ENCODE measurements around the gene SVEP1.

SVEP1 gene

DNA sequence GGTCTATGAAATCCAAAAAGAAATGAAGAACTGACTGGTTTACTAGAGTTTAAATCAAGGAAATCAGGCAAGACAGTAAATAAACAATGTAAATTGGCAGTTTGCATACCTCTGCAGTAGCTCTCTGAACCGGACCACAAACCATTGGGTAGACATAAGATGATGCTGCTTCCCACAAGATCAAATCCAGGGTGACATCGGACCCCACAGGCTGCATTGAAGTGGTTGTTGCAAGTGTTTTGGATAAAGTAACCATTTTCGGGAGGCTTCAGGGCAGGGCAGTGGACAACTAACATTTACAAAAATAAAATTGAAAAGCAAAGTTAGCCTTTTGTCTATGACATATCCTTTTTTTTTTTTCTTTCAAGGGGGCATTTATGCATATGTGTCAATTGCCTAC, 66.7 kb downstream of the SVEP1 start:
- ChIA-PET POLR2A (no interaction called here), CTCF (interaction anchor here (1.2 kb wide), 1 partner anchor 60 kb away, joined by 3 read pairs; no protein-coding TSS in a partner anchor)
- peaks cover 0 to 5% (median 0%) of the 10 kb centered on the region in 5 experiments for H3K27me3 ChIP-seq (replicated peaks in 2 of 5; ENCODE audit: control insufficient read depth in 4 of 5, insufficient read depth in 5 of 5, low read length in 4 of 5)
- no peaks in the 10 kb centered on the region for H3K36me3 ChIP-seq (ENCODE audit: control insufficient read depth in 4 of 4, insufficient read depth in 4 of 4, low read length in 3 of 4)
- no peaks in the 10 kb centered on the region for H3K4me1 ChIP-seq (ENCODE audit: control extremely low read depth in 1 of 4, control insufficient read depth in 4 of 4, insufficient read depth in 4 of 4, low read length in 3 of 4)
- no peak for DNase-seq
- H3K27ac ChIP-seq (ENCODE audit: insufficient read depth in 1 of 2, low read depth in 1 of 2, low read length in 2 of 2, poor library complexity in 1 of 2, severe bottlenecking in 2 of 2), result no peak overlapping the region
- H3K4me3 ChIP-seq (ENCODE audit: control insufficient read depth in 1 of 7, extremely low read depth in 1 of 7, insufficient read depth in 4 of 7, low read depth in 2 of 7, low read length in 6 of 7), result no peak overlapping the region
- peaks cover 0 to 2% (median 0%) of the 10 kb centered on the region in 5 experiments for H3K9me3 ChIP-seq (ENCODE audit: control extremely low read depth in 1 of 5, control insufficient read depth in 4 of 5, insufficient read depth in 2 of 5, low read depth in 1 of 5, low read length in 4 of 5)
- no CpG with 5 or more reads among the region's 3 CpGs for WGBS (ENCODE audit: insufficient coverage)

DNA sequence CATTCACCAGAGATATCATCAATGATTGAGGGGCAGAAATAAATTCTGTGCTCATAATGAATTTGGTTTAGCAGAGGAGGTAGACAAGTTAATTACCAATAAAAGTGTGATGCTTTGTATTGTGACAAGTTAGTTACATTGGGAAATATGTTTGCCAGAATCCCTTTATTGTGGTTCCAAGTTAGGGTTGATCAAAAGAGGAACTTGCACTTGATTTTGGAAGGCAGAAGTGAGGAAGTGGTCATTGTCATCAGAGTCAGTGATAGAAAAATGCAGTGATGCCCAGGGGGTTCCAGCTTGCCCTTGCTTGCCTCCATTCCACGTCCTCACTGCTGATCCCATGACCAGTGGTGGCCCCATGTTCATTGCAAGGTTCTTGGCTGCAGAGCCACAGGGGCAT, 69.7 kb downstream of the SVEP1 start:
- Histone ChIP-seq H3K27me3 (replicated peaks in 2 of 5; ENCODE audit: control insufficient read depth in 4 of 5, insufficient read depth in 5 of 5, low read length in 4 of 5) (peaks cover 0 to 5% (median 0%) of the 10 kb centered on the region in 5 experiments), H3K36me3 (ENCODE audit: control insufficient read depth in 4 of 4, insufficient read depth in 4 of 4, low read length in 3 of 4) (no peaks in the 10 kb centered on the region), H3K4me3 (ENCODE audit: control insufficient read depth in 1 of 7, extremely low read depth in 1 of 7, insufficient read depth in 4 of 7, low read depth in 2 of 7, low read length in 6 of 7) (no peak overlapping the region), H3K9me3 (ENCODE audit: control extremely low read depth in 1 of 5, control insufficient read depth in 4 of 5, insufficient read depth in 2 of 5, low read depth in 1 of 5, low read length in 4 of 5) (peaks cover 0 to 2% (median 0%) of the 10 kb centered on the region in 5 experiments), H3K27ac (ENCODE audit: insufficient read depth in 1 of 2, low read depth in 1 of 2, low read length in 2 of 2, poor library complexity in 1 of 2, severe bottlenecking in 2 of 2) (no peak overlapping the region), H3K4me1 (ENCODE audit: control extremely low read depth in 1 of 4, control insufficient read depth in 4 of 4, insufficient read depth in 4 of 4, low read length in 3 of 4) (no peaks in the 10 kb centered on the region)
- CTCF ChIA-PET, result no interaction called here
- POLR2A ChIA-PET, result no interaction called here
- peak in 2 of 3 donors; percentile 41 to 51 for DNase-seq
- WGBS (ENCODE audit: insufficient coverage), result 80% methylated on average over 1 of the region's 1 CpG

DNA sequence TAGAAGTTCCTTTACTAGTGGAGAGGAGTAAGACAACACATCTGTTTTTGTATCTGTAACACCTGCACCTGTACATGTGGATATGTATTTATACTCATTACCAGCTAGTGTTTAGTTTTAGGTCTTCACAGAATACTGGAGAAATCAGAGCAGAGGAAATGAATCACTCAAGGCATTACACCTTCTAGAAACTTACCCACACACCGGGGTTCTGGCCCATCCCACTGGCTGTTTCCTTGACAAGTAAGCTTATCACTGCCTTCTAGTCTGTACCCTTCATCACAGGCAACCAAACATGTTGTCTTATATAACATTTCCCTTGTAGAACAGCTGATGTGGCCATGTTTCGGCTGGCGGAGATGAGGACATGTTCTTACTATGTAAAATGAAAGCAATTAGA, 76.7 kb downstream of the SVEP1 start:
- no peak overlapping the region for H3K27ac ChIP-seq (ENCODE audit: insufficient read depth in 1 of 2, low read depth in 1 of 2, low read length in 2 of 2, poor library complexity in 1 of 2, severe bottlenecking in 2 of 2)
- H3K4me1 ChIP-seq (ENCODE audit: control extremely low read depth in 1 of 4, control insufficient read depth in 4 of 4, insufficient read depth in 4 of 4, low read length in 3 of 4), result no peaks in the 10 kb centered on the region
- no peaks in the 10 kb centered on the region for H3K27me3 ChIP-seq (replicated peaks in 2 of 5; ENCODE audit: control insufficient read depth in 4 of 5, insufficient read depth in 5 of 5, low read length in 4 of 5)
- H3K36me3 ChIP-seq (ENCODE audit: control insufficient read depth in 4 of 4, insufficient read depth in 4 of 4, low read length in 3 of 4), result no peaks in the 10 kb centered on the region
- WGBS (ENCODE audit: insufficient coverage), result 80% methylated on average over 1 of the region's 3 CpGs
- ChIA-PET CTCF (no interaction called here), POLR2A (no interaction called here)
- no peak for DNase-seq
- no peak overlapping the region for H3K4me3 ChIP-seq (ENCODE audit: control insufficient read depth in 1 of 7, extremely low read depth in 1 of 7, insufficient read depth in 4 of 7, low read depth in 2 of 7, low read length in 6 of 7)
- H3K9me3 ChIP-seq (ENCODE audit: control extremely low read depth in 1 of 5, control insufficient read depth in 4 of 5, insufficient read depth in 2 of 5, low read depth in 1 of 5, low read length in 4 of 5), result peaks cover 0 to 2% (median 0%) of the 10 kb centered on the region in 5 experiments

DNA sequence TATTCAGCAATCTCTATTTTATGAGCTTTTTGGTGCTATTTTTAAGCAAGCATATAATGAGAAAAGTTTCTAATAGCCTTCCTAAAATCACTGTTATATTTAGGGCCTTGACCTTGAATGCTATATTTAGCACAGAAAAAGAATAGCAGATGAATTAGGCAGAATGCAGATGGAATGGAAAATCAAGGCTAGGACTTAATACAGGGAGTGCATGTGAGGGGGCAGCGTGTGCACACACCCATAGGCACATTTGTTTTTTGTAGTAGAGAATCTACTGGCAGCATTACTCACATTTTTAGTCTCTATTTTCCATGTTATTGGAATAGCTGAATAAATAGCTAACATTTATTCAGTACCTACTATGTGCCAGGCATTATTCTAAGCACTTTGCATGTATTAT, 79.9 kb downstream of the SVEP1 start:
- ChIA-PET POLR2A (no interaction called here), CTCF (no interaction called here)
- no peak for DNase-seq
- H3K36me3 ChIP-seq (ENCODE audit: control insufficient read depth in 4 of 4, insufficient read depth in 4 of 4, low read length in 3 of 4), result no peaks in the 10 kb centered on the region
- H3K27me3 ChIP-seq (replicated peaks in 2 of 5; ENCODE audit: control insufficient read depth in 4 of 5, insufficient read depth in 5 of 5, low read length in 4 of 5), result no peaks in the 10 kb centered on the region
- peaks cover 0 to 2% (median 0%) of the 10 kb centered on the region in 5 experiments for H3K9me3 ChIP-seq (ENCODE audit: control extremely low read depth in 1 of 5, control insufficient read depth in 4 of 5, insufficient read depth in 2 of 5, low read depth in 1 of 5, low read length in 4 of 5)
- no peak overlapping the region for H3K4me3 ChIP-seq (ENCODE audit: control insufficient read depth in 1 of 7, extremely low read depth in 1 of 7, insufficient read depth in 4 of 7, low read depth in 2 of 7, low read length in 6 of 7)
- no peaks in the 10 kb centered on the region for H3K4me1 ChIP-seq (ENCODE audit: control extremely low read depth in 1 of 4, control insufficient read depth in 4 of 4, insufficient read depth in 4 of 4, low read length in 3 of 4)
- H3K27ac ChIP-seq (ENCODE audit: insufficient read depth in 1 of 2, low read depth in 1 of 2, low read length in 2 of 2, poor library complexity in 1 of 2, severe bottlenecking in 2 of 2), result no peak overlapping the region
- WGBS (ENCODE audit: insufficient coverage), result no CpG with 5 or more reads among the region's 1 CpG

DNA sequence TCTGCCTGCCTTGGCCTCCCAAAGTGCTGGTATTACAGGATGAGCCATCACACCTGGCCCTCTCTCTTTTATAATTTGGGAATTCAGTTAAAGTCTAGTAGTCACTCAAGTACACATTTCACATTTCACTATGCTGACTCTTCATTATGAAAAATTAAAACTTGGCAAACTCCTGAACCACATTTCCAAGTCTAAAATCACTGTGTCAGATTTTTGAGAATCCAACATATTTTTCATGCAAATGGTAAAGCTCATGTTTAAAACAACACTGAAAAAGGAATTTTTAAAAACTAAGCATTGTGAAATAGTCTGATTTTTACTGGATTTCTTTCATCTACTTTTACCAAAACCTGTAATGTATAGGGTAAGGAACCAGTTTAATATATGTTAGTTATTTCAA, 92.3 kb downstream of the SVEP1 start:
- Histone ChIP-seq H3K36me3 (ENCODE audit: control insufficient read depth in 4 of 4, insufficient read depth in 4 of 4, low read length in 3 of 4) (no peaks in the 10 kb centered on the region), H3K27ac (ENCODE audit: insufficient read depth in 1 of 2, low read depth in 1 of 2, low read length in 2 of 2, poor library complexity in 1 of 2, severe bottlenecking in 2 of 2) (no peak overlapping the region), H3K9me3 (ENCODE audit: control extremely low read depth in 1 of 5, control insufficient read depth in 4 of 5, insufficient read depth in 2 of 5, low read depth in 1 of 5, low read length in 4 of 5) (peaks cover 0 to 4% (median 0%) of the 10 kb centered on the region in 5 experiments), H3K4me3 (ENCODE audit: control insufficient read depth in 1 of 7, extremely low read depth in 1 of 7, insufficient read depth in 4 of 7, low read depth in 2 of 7, low read length in 6 of 7) (no peak overlapping the region), H3K27me3 (replicated peaks in 2 of 5; ENCODE audit: control insufficient read depth in 4 of 5, insufficient read depth in 5 of 5, low read length in 4 of 5) (peaks cover 0 to 3% (median 2%) of the 10 kb centered on the region in 5 experiments), H3K4me1 (ENCODE audit: control extremely low read depth in 1 of 4, control insufficient read depth in 4 of 4, insufficient read depth in 4 of 4, low read length in 3 of 4) (no peaks in the 10 kb centered on the region)
- POLR2A ChIA-PET, result no interaction called here
- CTCF ChIA-PET, result no interaction called here
- no peak for DNase-seq

DNA sequence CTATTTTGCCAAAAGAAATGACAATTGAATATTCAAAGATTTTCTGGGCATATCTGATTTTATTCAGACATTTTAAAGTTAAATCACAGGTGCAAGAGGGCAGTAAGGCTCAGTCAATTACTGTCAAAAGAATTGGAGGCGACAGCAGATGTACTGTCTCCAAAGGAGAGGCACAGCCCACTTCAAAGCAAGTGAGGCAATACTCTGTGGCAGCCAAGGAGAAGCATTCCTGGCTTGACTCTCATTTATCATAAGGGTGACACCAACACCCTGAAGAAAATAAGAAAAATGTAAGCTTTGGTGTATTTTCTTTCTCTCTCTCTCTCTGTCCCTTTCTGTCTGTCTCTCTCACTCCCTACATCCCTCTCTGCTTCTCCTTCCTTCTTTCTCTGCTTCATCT, 93.3 kb downstream of the SVEP1 start:
- ChIA-PET POLR2A (no interaction called here), CTCF (no interaction called here)
- H3K9me3 ChIP-seq (ENCODE audit: control extremely low read depth in 1 of 5, control insufficient read depth in 4 of 5, insufficient read depth in 2 of 5, low read depth in 1 of 5, low read length in 4 of 5), result peaks cover 0 to 4% (median 0%) of the 10 kb centered on the region in 5 experiments
- WGBS (ENCODE audit: insufficient coverage), result 100% methylated on average over 1 of the region's 1 CpG
- H3K27ac ChIP-seq (ENCODE audit: insufficient read depth in 1 of 2, low read depth in 1 of 2, low read length in 2 of 2, poor library complexity in 1 of 2, severe bottlenecking in 2 of 2), result no peak overlapping the region
- no peak overlapping the region for H3K4me3 ChIP-seq (ENCODE audit: control insufficient read depth in 1 of 7, extremely low read depth in 1 of 7, insufficient read depth in 4 of 7, low read depth in 2 of 7, low read length in 6 of 7)
- no peaks in the 10 kb centered on the region for H3K4me1 ChIP-seq (ENCODE audit: control extremely low read depth in 1 of 4, control insufficient read depth in 4 of 4, insufficient read depth in 4 of 4, low read length in 3 of 4)
- H3K27me3 ChIP-seq (replicated peaks in 2 of 5; ENCODE audit: control insufficient read depth in 4 of 5, insufficient read depth in 5 of 5, low read length in 4 of 5), result peaks cover 0 to 3% (median 2%) of the 10 kb centered on the region in 5 experiments
- no peak for DNase-seq
- H3K36me3 ChIP-seq (ENCODE audit: control insufficient read depth in 4 of 4, insufficient read depth in 4 of 4, low read length in 3 of 4), result no peaks in the 10 kb centered on the region

DNA sequence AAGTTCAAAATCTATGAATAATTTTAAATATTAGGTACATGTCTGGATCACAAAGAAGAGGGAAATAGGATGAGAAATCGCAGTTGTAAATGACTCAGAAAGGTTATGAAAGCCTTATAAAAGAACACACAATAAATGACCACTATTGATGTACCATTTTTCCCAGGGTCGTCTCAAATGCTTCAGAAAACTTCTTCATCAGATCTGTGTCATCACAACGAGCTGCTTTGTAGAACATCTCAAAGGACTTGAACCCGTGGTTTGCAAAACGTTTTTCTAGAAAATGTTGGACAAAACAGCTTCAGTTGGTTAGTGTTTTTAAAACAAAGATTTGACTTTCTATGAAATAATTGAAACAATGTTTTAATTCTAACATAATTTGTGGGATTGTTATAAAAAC, 100.1 kb downstream of the SVEP1 start:
- WGBS (ENCODE audit: insufficient coverage), result 93% methylated on average over 2 of the region's 5 CpGs
- Histone ChIP-seq H3K27ac (ENCODE audit: insufficient read depth in 1 of 2, low read depth in 1 of 2, low read length in 2 of 2, poor library complexity in 1 of 2, severe bottlenecking in 2 of 2) (no peak overlapping the region), H3K9me3 (ENCODE audit: control extremely low read depth in 1 of 5, control insufficient read depth in 4 of 5, insufficient read depth in 2 of 5, low read depth in 1 of 5, low read length in 4 of 5) (peaks cover 0 to 4% (median 0%) of the 10 kb centered on the region in 5 experiments), H3K27me3 (replicated peaks in 2 of 5; ENCODE audit: control insufficient read depth in 4 of 5, insufficient read depth in 5 of 5, low read length in 4 of 5) (peaks cover 0 to 3% (median 0%) of the 10 kb centered on the region in 5 experiments), H3K36me3 (ENCODE audit: control insufficient read depth in 4 of 4, insufficient read depth in 4 of 4, low read length in 3 of 4) (no peaks in the 10 kb centered on the region), H3K4me1 (ENCODE audit: control extremely low read depth in 1 of 4, control insufficient read depth in 4 of 4, insufficient read depth in 4 of 4, low read length in 3 of 4) (no peaks in the 10 kb centered on the region), H3K4me3 (ENCODE audit: control insufficient read depth in 1 of 7, extremely low read depth in 1 of 7, insufficient read depth in 4 of 7, low read depth in 2 of 7, low read length in 6 of 7) (no peak overlapping the region)
- ChIA-PET CTCF (no interaction called here), POLR2A (no interaction called here)
- DNase-seq, result no peak

All from common myeloid progenitor, CD34-positive (primary cell).